GM12801 (cell line): ENCODE results near the gene TJP1.

Experiments used
- TF ChIP-seq, protein P1 (sequence below): IDR thresholded peaks from one replicate; pipeline ENCODE4 v1.5.1; 2011; ENCODE audit warnings: control low read depth; ENCODE audit not compliant: insufficient read length; ENCODE audit errors: extremely low read depth

TJP1 gene

DNA sequence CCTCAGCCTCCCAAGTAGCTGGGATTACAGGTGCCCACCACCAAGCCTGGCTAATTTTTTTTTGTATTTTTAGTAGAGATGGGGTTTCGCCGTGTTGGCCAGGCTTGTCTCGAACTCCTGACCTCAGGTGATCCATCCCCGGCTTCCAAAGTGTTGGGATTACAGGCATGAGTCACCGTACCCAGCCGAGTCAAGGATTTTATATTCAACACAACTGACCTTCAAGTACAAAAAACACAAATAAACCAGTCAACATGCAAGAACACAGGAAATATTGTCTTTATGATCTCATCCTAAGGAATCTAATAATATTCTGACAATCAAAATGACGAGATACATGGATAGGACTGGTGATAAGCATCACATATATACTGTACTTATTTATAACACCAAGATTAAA lies 37.9 kb downstream of the TJP1 start:
- TF ChIP-seq, protein P1, sequence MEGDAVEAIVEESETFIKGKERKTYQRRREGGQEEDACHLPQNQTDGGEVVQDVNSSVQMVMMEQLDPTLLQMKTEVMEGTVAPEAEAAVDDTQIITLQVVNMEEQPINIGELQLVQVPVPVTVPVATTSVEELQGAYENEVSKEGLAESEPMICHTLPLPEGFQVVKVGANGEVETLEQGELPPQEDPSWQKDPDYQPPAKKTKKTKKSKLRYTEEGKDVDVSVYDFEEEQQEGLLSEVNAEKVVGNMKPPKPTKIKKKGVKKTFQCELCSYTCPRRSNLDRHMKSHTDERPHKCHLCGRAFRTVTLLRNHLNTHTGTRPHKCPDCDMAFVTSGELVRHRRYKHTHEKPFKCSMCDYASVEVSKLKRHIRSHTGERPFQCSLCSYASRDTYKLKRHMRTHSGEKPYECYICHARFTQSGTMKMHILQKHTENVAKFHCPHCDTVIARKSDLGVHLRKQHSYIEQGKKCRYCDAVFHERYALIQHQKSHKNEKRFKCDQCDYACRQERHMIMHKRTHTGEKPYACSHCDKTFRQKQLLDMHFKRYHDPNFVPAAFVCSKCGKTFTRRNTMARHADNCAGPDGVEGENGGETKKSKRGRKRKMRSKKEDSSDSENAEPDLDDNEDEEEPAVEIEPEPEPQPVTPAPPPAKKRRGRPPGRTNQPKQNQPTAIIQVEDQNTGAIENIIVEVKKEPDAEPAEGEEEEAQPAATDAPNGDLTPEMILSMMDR: no peak

DNA sequence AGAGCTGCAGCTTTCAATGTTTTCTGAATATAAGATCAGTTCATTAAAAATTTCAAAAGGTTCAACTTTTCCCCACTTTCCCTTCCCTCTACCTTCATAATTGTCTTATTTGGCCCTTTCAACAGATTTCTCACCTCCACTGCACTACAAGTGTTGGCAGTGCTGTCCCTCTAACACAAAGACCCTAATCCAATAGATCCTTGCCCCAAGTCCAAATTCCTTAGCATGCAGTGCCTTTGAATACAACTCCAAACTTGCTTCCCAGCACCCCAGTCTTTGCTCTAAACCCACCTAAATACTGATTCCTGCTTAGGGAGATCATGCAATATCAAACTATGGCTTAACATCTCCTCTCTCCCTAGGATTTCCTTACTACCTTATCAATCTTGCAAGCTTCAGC lies 43.9 kb downstream of the TJP1 start:
- TF ChIP-seq, protein P1: no peak

DNA sequence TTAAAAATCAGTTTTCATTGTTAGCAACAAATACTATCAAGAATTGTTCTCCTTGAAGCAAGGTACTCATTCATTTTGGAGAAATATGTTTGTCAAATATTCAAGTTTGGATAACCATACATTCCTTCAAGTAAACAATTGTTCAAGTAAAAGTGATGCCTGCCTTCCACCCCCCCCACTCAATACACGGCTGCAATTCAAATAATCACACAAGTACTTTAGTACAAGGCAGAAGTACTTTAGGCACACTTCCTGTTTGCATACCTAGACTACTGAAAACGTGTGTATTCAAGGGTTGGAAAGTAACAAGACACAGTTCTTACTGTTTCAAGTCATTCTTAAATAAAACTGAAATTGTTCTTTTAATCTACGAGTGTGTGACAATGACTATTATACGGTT lies 45.4 kb downstream of the TJP1 start:
- TF ChIP-seq, protein P1: no peak

DNA sequence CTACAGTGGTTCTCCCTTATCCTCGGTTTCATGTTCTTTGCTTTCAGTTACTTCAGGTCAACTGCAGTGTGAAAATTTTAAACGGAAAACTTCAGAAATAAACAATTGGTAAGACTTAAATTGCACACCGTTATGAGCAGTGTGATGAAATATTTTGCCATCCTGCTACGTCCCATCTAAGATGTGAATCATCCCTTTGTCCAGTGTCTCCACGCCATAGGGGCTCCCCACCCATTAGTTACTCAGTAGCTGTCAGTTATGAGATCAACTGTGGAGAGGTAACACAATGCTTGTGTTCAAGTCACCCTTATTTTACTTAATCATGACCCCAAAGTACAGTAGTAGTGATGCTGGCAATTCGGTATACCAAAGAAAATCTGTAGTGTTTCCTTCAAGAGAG lies 47.4 kb downstream of the TJP1 start:
- TF ChIP-seq, protein P1: no peak

DNA sequence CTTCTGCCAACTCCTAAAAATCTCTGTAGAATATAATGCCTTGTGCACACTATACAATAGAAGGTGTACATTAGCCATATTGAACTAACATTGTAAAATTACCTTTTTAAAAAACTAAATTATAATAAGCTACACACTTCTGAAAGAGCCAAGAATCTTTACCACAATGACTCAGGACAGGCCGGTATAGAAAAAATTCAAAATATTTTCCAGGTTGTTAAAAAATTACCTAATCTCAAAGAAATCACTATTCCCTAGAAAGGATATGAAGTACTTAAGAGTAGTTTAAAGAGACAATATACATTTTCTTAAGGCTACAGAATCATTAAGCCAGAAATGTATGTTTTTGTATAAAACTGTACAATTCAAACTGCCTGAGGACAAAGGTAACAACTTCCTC lies 48.5 kb downstream of the TJP1 start:
- TF ChIP-seq, protein P1: no peak

DNA sequence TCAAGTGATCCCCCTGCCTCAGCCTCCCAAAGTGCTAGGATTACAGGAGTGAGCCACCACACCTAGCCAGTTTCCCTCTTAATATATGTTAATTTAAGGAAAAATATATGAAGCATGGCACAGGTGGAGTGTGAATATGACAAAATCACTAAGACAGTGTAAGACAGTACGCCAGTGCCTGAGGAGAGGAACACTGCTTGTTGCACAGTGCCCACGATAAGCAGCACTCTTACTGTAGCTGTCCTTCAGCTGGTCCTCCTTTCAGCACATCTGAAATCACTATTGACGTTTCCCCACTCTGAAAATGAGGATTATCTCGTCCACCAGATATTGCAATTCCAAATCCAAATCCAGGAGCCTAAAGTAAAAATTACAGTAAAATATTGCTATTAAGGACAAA lies 49.3 kb downstream of the TJP1 start:
- TF ChIP-seq, protein P1: no peak

DNA sequence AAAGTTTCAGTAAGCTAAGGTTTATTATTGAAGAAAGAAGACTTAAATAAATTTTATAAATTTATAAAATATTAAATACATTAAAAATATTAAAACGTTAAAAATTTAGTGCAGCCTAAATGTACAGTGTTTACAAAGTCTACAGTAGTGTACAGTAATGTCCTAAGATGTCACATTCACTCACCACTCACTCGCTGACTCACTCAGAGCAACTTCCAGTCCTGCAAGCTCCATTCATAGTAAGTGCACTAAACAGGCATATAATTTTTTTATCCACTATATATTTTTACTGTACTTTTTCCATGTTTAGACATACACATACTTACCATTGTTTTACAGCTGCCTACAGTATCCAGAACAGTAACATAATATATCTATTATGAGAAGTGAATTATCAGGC lies 51.5 kb downstream of the TJP1 start:
- TF ChIP-seq, protein P1: no peak
